ENCODE measurements around the gene NINJ1. TPM values are rescaled to one million over a fixed set of nuclear protein-coding genes. Genes with fewer than 3 reads are reported as not detected.

The NINJ1 gene
- total and polyA plus RNA-seq, 2 of the 4 experiments (the other 2 are of a cell fraction), result 21.9 to 38.8 TPM

- no peak for TF ChIP-seq USF2 (IDR thresholded peaks at IDR 0.05; ENCODE audit: low read depth, low read length)
- TF ChIP-seq POLR2A (IDR thresholded peaks at IDR 0.05; ENCODE audit: low read depth, low read length), result no peak
Measured at GRCh38 chr9:93128715-93129224, 5.3 kb downstream of the NINJ1 start (continued).

GRCh38 chr9:93128011-93128714 lies 5.9 kb downstream of the NINJ1 start:
- no peak overlapping the region for H3K23ac ChIP-seq (ENCODE audit: low read depth, low read length)
- no peak overlapping the region for H2BK20ac ChIP-seq (ENCODE audit: low read depth, low read length)
- no peak overlapping the region for H3K14ac ChIP-seq (replicated peaks; ENCODE audit: low read depth, low read length)
- no peak overlapping the region for H4K91ac ChIP-seq (ENCODE audit: insufficient read depth, low read depth, low read length)
- no peak overlapping the region for H3K4ac ChIP-seq (ENCODE audit: low read depth, low read length)
- H3K4me1 ChIP-seq (ENCODE audit: control insufficient read depth, insufficient read depth, low read length), result peaks cover 37% of the 10 kb centered on the region
- no peak overlapping the region for H4K5ac ChIP-seq (ENCODE audit: low read depth, low read length)
- in situ Hi-C loops (cut with MboI; ENCODE audit: low sequenced_read_pairs), result no loop called here
- H2BK5ac ChIP-seq (ENCODE audit: low read depth, low read length, poor library complexity, severe bottlenecking), result no peak overlapping the region
- peaks cover 29% of the 10 kb centered on the region for H4K20me1 ChIP-seq (ENCODE audit: insufficient read depth, low read length)
- peaks cover 21% of the 10 kb centered on the region; the same call in 1 of the 2 replicates for H3K9me1 ChIP-seq (ENCODE audit: insufficient read depth, low read length)
- H3K27ac ChIP-seq (ENCODE audit: insufficient read depth, low read length), result no peak overlapping the region
- no peak overlapping the region for H3K56ac ChIP-seq (ENCODE audit: extremely low read depth, insufficient read depth, low read length)
- ATAC-seq (ENCODE audit: low read depth) (no peak), DNase-seq (no peak)
- no peak overlapping the region for H2BK120ac ChIP-seq (ENCODE audit: low read depth, low read length)
- intact Hi-C loops (cut with micrococcal nuclease), result no loop called here
- H3K9me3 ChIP-seq (ENCODE audit: control insufficient read depth, insufficient read depth, low read length), result no peaks in the 10 kb centered on the region
- H3K79me1 ChIP-seq (ENCODE audit: low read depth in 1 of 2, low read length in 2 of 2), result peaks cover 24 to 80% of the 10 kb centered on the region in 2 experiments
- ChIA-PET CTCF (no interaction called here), POLR2A (ENCODE audit: unreplicated experiment) (no interaction called here)
- no peak overlapping the region for H2AK5ac ChIP-seq (ENCODE audit: low read depth, low read length)
- no peak overlapping the region for H4K8ac ChIP-seq (ENCODE audit: low read depth in 2 of 2, low read length in 2 of 2)
- H3K9ac ChIP-seq (ENCODE audit: low read depth, low read length), result no peak overlapping the region
- no peak overlapping the region for H2AFZ ChIP-seq (replicated peaks; ENCODE audit: low read length, poor library complexity)
- no peaks in the 10 kb centered on the region for H3K27me3 ChIP-seq (ENCODE audit: control insufficient read depth, insufficient read depth, low read length)
- H3K18ac ChIP-seq (ENCODE audit: low read depth, low read length), result no peak overlapping the region
- no peak overlapping the region for H3K4me2 ChIP-seq (ENCODE audit: low read depth, low read length)
- H3K4me3 ChIP-seq (ENCODE audit: insufficient read depth, low read depth, low read length), result no peak overlapping the region
- H3K36me3 ChIP-seq (ENCODE audit: control insufficient read depth, insufficient read depth, low read length), result peaks cover 14% of the 10 kb centered on the region
- dilution Hi-C loops (cut with HindIII; ENCODE audit: low sequenced_read_pairs, unreplicated experiment), result no loop called here
- no peak overlapping the region for H2BK15ac ChIP-seq (ENCODE audit: low read depth, low read length)
- 98% methylated on average over 9 of the region's 14 CpGs; no CpG with 5 or more reads in 1 of the 2 experiments for WGBS, 2 experiments (ENCODE audit: extremely low coverage in 2 of 2, insufficient read length in 1 of 2)
- BruUV-seq (replicated peaks), result no TSS peak
- peak overlapping the region; percentile 45 for H2AK9ac ChIP-seq (replicated peaks; ENCODE audit: low read depth, low read length, poor library complexity)
- no peak for TF ChIP-seq CTCF (conservative IDR thresholded peaks at IDR 0.05; ENCODE audit: low read depth, low read length)
- no peak for TF ChIP-seq NFE2L2 (IDR thresholded peaks at IDR 0.05; ENCODE audit: low read depth, low read length)
- TF ChIP-seq RAD21 (IDR thresholded peaks at IDR 0.05; ENCODE audit: low read length), result no peak
- TF ChIP-seq SMC3 (IDR thresholded peaks at IDR 0.05; ENCODE audit: low read depth, low read length), result no peak
- TF ChIP-seq MXI1 (IDR thresholded peaks at IDR 0.05; ENCODE audit: borderline replicate concordance, low read depth, low read length), result no peak
- TF ChIP-seq BHLHE40 (IDR thresholded peaks at IDR 0.05; ENCODE audit: low read depth, low read length), result no peak
- no peak for TF ChIP-seq POLR2A (IDR thresholded peaks at IDR 0.05; ENCODE audit: low read depth, low read length)
- no peak for TF ChIP-seq CHD1 (IDR thresholded peaks at IDR 0.05; ENCODE audit: low read depth, low read length)
- TF ChIP-seq ELK1 (IDR thresholded peaks at IDR 0.05; ENCODE audit: borderline replicate concordance, low read depth, low read length), result no peak
- no peak for TF ChIP-seq USF2 (IDR thresholded peaks at IDR 0.05; ENCODE audit: low read depth, low read length)
- no peak for TF ChIP-seq RCOR1 (IDR thresholded peaks at IDR 0.05; ENCODE audit: insufficient replicate concordance, low read length)
